HL-60 (cell line): Measurements from ENCODE around the gene ZNF610.

Experiments used
- CTCF ChIP-seq: IDR thresholded peaks from one replicate; pipeline ENCODE4 v1.5.1; 2011; ENCODE audit warnings: low read length, control low read depth, inconsistent platforms; ENCODE audit not compliant: insufficient read depth
- GABPA ChIP-seq: IDR thresholded peaks from 2 replicates; pipeline ENCODE4 v1.6.1; 2012; ENCODE audit warnings: low read depth
- POLR2AphosphoS5 ChIP-seq: IDR thresholded peaks from 2 replicates; pipeline ENCODE4 v1.6.1; 2012; ENCODE audit warnings: low read depth

GRCh38 chr19:52391135-52391534 lies 55.1 kb downstream of the ZNF610 start:
- TF ChIP-seq GABPA (no peak), CTCF (no peak), POLR2AphosphoS5 (no peak)
